ENCODE results near the gene BCAT1.
A peak's percentile ranks its signal among the peaks of the same experiment; 100 is the strongest.

The BCAT1 gene, protein sequence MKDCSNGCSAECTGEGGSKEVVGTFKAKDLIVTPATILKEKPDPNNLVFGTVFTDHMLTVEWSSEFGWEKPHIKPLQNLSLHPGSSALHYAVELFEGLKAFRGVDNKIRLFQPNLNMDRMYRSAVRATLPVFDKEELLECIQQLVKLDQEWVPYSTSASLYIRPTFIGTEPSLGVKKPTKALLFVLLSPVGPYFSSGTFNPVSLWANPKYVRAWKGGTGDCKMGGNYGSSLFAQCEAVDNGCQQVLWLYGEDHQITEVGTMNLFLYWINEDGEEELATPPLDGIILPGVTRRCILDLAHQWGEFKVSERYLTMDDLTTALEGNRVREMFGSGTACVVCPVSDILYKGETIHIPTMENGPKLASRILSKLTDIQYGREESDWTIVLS

GRCh38 chr12:24948757-24949722 is at the start of gene BCAT1:
TSS of gene BCAT1 (minus strand) at chr12:24949101. CDS start at chr12:24948932, 169 bp downstream.
- peak; percentile 46 for DNase-seq (ENCODE audit: low read depth)

- no peak for DNase-seq (ENCODE audit: low read depth)
These were observed 49.2 kb upstream of the BCAT1 start for GRCh38 chr12:24997970-24998582.

GRCh38 chr12:24997496-24997895 is 48.6 kb upstream of the BCAT1 start:
- no peak for DNase-seq (ENCODE audit: low read depth)

- no peak for DNase-seq (ENCODE audit: low read depth)
These were observed 47.9 kb upstream of the BCAT1 start for GRCh38 chr12:24996820-24997219.

GRCh38 chr12:24996102-24996797 is 47.3 kb upstream of the BCAT1 start:
- no peak for DNase-seq (ENCODE audit: low read depth)

DNA sequence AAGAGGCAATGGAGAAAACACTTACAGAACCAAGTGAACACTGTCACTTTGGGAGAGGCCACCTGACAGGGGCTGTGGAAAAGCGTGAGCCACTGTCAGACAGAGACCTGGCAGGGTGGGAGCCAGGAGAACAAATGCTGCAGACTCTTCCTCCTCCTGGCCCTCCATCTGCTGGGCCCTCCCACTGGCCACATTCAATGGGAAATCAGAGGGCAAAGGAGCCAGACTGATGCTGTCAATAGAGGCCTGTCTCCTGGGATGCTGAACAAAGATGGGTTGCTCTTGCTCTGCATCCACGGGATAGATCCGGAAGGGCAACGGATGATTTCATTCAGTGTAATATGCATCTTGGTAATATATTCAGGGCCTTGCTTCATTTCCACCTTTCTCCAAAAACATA is 44.9 kb upstream of the BCAT1 start:
- no peak for DNase-seq (ENCODE audit: low read depth)

- DNase-seq (ENCODE audit: low read depth) = no peak
These were observed 42.5 kb upstream of the BCAT1 start for GRCh38 chr12:24991209-24992049.

- DNase-seq (ENCODE audit: low read depth) = no peak
These were observed 40.3 kb upstream of the BCAT1 start for GRCh38 chr12:24989216-24989615.

GRCh38 chr12:24982250-24982649 is 33.3 kb upstream of the BCAT1 start:
- no peak for DNase-seq (ENCODE audit: low read depth)

- DNase-seq (ENCODE audit: low read depth) = no peak
These were observed 31.3 kb upstream of the BCAT1 start for GRCh38 chr12:24979976-24980730.

GRCh38 chr12:24979329-24979728 is 30.4 kb upstream of the BCAT1 start:
- no peak for DNase-seq (ENCODE audit: low read depth)

DNA sequence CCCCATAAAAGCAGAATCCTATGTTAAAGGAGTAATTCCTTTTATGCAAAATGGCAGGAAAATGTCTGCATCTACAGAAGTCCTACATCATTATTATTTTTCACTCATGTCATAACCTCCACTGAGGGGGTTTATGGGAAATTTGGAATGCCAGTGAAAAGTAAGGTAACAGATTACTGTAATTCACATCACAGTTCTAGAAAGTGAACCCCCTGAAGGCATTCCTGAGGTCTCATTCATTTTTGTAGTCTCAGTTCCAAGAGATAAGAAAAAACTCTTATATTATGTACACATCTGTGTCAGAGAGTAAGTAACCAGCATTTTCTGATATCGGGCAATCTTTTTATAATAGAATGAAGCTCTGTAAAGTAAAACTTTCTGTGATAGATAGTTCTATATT is 28.8 kb upstream of the BCAT1 start:
- DNase-seq (ENCODE audit: low read depth) = no peak

DNA sequence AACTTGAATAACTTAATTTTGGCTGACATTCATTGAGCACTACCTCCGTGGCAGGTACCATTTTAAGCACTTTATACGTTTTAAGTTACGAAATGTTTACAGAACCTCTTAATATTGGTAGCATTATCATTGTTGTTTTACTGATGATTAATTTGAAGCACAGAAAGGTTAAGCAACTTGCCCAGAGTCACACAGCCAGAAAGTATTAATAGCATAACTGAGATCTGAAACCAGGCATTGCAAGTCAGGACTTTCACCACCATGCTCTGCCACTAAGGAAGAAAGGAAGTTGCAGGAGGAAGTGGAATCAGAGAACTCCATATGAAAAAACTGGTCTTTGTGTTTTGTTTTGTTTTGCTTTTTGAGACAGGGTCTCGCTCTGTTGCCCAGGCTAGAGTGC is 28.2 kb upstream of the BCAT1 start:
- no peak for DNase-seq (ENCODE audit: low read depth)

DNA sequence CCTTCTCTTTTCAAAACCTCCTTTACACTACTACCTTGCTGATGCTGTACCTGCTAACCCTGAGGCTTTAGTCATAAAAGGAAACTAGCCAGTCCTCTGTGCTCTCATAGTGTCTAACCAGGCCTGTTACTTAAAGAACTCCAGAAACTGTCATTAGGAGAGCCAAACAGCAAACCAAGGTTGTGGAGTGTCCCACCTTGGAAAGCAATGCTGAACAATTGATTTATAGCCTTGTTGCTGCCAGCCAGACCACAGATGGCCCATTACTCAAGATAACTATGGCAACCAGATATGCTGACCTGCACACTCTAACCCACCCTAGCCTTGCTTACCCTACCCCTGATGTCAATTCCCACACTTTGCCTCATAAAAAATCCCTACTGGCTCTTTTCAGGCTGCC is 26.5 kb upstream of the BCAT1 start:
- no peak for DNase-seq (ENCODE audit: low read depth)

DNA sequence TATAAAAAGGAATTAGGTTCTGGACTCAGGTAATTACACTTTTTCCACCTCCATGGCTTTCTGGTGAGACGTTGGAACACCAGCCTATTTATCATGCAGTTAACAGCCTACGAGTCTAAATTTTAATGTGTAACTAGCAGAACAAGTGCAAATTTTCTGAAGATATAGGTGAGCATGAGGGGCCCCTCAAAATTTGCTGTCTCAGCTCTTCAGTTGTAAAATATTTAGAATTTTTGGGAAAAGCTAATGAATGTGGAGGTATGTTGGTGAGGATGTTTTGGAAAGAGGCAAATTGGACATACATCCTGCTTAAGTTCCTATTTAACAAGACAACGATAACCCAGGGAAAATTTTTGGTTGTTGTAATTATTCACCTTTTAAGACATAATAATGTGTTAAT is 25.3 kb upstream of the BCAT1 start:
- no peak for DNase-seq (ENCODE audit: low read depth)

GRCh38 chr12:24972078-24972477 is 23.2 kb upstream of the BCAT1 start:
- DNase-seq (ENCODE audit: low read depth) = no peak

- no peak for DNase-seq (ENCODE audit: low read depth)
These were observed 21.3 kb upstream of the BCAT1 start for GRCh38 chr12:24970177-24970576.

GRCh38 chr12:24966951-24967564 is 18.2 kb upstream of the BCAT1 start:
- no peak for DNase-seq (ENCODE audit: low read depth)

- DNase-seq (ENCODE audit: low read depth) = no peak
These were observed 15.4 kb upstream of the BCAT1 start for GRCh38 chr12:24964342-24964741.
